WERI-Rb-1 (cell line): ENCODE results near the gene HTT.

ENCODE experiments used
- DNase-seq: peaks from one replicate; pipeline ENCODE4 v3.0.0-alpha.2; 2020
- H3K27ac ChIP-seq: fragments of 250-450 bp; sonication (Bioruptor Pico); 2 replicates; pipeline ENCODE4 v1.5.1; 2020; ENCODE audit warnings: mild to moderate bottlenecking, moderate library complexity
- H3K27me3 ChIP-seq: fragments of 250-450 bp; sonication (Bioruptor Pico); 2 replicates; pipeline ENCODE4 v1.5.1; 2021; ENCODE audit warnings: mild to moderate bottlenecking, low read depth, moderate library complexity; ENCODE audit not compliant: insufficient read depth, severe bottlenecking
- H3K36me3 ChIP-seq: fragments of 250-450 bp; sonication (Bioruptor Pico); 2 replicates; pipeline ENCODE4 v1.5.1; 2020; ENCODE audit warnings: mild to moderate bottlenecking, moderate library complexity
- H3K4me3 ChIP-seq: 2 replicates; pipeline ENCODE4 v1.5.1; 2011; ENCODE audit warnings: low read depth, mild to moderate bottlenecking, control low read depth, low read length
- H3K9me3 ChIP-seq: fragments of 250-450 bp; sonication (Bioruptor Pico); 2 replicates; pipeline ENCODE4 v1.5.1; 2021; ENCODE audit warnings: mild to moderate bottlenecking, moderate library complexity; ENCODE audit not compliant: severe bottlenecking
- CTCF ChIP-seq: IDR thresholded peaks from 2 replicates; pipeline ENCODE4 v1.5.1; 2011; ENCODE audit warnings: low read depth, mild to moderate bottlenecking, control low read depth, inconsistent platforms, low read length

The HTT gene

GRCh38 chr4:3217771-3218170 is 143.3 kb downstream of the HTT start:
- no peak overlapping the region for H3K4me3 ChIP-seq
- H3K27ac ChIP-seq: no peak overlapping the region
- TF ChIP-seq CTCF: no peak
- H3K9me3 ChIP-seq: no peaks in the 10 kb centered on the region
- DNase-seq: no peak
- H3K36me3 ChIP-seq: peaks cover 88% of the 10 kb centered on the region
- H3K27me3 ChIP-seq: no peaks in the 10 kb centered on the region

- no peak for TF ChIP-seq CTCF
- peaks cover 87% of the 10 kb centered on the region for H3K36me3 ChIP-seq
- H3K27me3 ChIP-seq: no peaks in the 10 kb centered on the region
- DNase-seq: no peak
- no peaks in the 10 kb centered on the region for H3K9me3 ChIP-seq
- H3K27ac ChIP-seq: no peak overlapping the region
- H3K4me3 ChIP-seq: no peak overlapping the region
These were observed 144.6 kb downstream of the HTT start for GRCh38 chr4:3218824-3219760.

- no peaks in the 10 kb centered on the region for H3K9me3 ChIP-seq
- no peak for TF ChIP-seq CTCF
- H3K4me3 ChIP-seq: no peak overlapping the region
- no peak for DNase-seq
- H3K27ac ChIP-seq: no peak overlapping the region
- no peaks in the 10 kb centered on the region for H3K27me3 ChIP-seq
- H3K36me3 ChIP-seq: peaks cover 92% of the 10 kb centered on the region
These were observed 145.4 kb downstream of the HTT start for GRCh38 chr4:3219761-3220475.

- Histone ChIP-seq H3K27ac (no peak overlapping the region), H3K4me3 (no peak overlapping the region), H3K27me3 (no peaks in the 10 kb centered on the region), H3K36me3 (peaks cover 92% of the 10 kb centered on the region), H3K9me3 (no peaks in the 10 kb centered on the region)
- TF ChIP-seq CTCF: no peak
- DNase-seq: no peak
These were observed 146.1 kb downstream of the HTT start for GRCh38 chr4:3220476-3221183.

- peaks cover 92% of the 10 kb centered on the region for H3K36me3 ChIP-seq
- no peak overlapping the region for H3K27ac ChIP-seq
- TF ChIP-seq CTCF: no peak
- no peaks in the 10 kb centered on the region for H3K27me3 ChIP-seq
- no peak overlapping the region for H3K4me3 ChIP-seq
- DNase-seq: no peak
- no peaks in the 10 kb centered on the region for H3K9me3 ChIP-seq
These were observed 146.7 kb downstream of the HTT start for GRCh38 chr4:3221184-3221494.
